Activated gamma-delta T cell treated with Interleukin-2 at 50 U/mL for 16 hours (primary cell): Measurements from ENCODE around the gene SMIM44.
"Not testable (repeated sequence)": the region's sequence is repeated elsewhere in the genome, so short reads cannot be mapped to it uniquely, and the experiment has no call there.

ENCODE experiments used
- DNase-seq: peaks from one replicate; pipeline ENCODE4 v3.0.0-alpha.2; 2020

The SMIM44 gene

DNA sequence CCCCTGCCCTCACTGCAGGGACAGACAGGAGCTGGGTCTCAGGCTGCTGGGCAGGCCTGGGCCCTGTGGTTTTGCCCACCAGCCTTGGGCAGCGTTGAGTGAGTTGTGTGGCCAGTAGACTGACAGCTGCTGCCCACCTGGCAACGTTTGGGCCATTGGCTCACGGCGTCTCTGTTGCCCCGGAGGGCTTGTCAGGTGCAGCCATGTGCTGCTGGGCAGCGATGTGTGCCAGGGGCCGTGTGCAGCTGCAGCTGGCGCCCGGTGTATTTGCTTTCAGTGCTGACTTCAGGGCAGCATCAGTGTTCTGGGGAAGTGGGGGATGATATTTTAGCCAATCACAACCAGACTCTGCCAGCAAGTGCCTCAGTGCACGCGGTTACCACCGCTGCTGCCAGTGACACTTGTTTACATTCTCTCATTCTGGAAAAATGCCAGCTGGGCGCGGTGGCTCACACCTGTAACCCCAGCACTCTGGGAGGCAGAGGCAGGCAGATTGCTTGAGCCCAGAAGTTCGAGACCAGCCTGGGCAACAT, 33.5 kb upstream of the SMIM44 start:
- DNase-seq = peak; percentile 51

DNA sequence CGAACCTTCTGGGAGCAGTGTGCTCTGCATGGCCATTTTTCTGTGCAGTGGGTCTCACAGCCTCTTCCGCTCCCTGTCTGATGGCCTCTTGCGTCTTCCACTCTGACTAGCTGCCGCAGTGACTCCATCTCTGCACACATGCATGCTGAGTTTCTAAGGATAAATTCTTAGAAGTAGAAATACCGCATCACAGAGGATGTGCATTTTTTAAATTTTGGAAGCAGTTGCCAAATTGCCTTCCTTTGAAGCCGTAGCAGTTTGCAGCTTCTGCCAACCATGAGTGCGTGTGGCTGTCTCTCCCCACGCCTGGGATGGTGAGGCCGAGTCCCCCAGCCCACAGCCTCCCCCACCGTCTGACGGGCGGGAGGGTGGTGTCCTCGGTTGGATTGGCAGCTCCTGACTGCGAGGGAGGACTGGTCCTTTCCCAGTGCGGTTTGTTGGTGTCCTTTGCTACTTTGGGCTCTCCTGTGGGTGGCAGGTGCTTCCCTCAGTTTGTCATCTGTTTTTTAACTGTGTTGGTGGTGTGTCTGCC, 32.7 kb upstream of the SMIM44 start:
- DNase-seq = no peak

DNA sequence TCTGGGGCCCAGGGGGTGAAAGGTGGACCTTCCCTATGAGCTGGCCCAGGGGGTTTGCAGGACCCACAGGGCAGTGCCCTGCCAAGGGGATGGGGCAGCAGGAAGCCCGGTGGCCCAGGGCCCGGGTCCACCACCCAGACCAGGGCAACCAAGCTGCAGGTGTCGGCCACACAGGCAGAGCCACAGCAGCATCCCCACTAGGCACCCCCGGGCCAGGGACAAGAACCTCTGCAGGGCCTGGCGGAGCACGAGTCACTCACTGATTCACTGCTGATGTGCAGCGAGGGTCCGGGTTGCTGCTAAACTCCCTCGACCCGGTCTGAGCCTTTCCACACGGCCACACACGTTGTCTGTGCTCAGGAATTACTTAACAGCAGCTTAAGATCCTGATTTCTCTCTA, 31.7 kb upstream of the SMIM44 start:
- no peak for DNase-seq

DNA sequence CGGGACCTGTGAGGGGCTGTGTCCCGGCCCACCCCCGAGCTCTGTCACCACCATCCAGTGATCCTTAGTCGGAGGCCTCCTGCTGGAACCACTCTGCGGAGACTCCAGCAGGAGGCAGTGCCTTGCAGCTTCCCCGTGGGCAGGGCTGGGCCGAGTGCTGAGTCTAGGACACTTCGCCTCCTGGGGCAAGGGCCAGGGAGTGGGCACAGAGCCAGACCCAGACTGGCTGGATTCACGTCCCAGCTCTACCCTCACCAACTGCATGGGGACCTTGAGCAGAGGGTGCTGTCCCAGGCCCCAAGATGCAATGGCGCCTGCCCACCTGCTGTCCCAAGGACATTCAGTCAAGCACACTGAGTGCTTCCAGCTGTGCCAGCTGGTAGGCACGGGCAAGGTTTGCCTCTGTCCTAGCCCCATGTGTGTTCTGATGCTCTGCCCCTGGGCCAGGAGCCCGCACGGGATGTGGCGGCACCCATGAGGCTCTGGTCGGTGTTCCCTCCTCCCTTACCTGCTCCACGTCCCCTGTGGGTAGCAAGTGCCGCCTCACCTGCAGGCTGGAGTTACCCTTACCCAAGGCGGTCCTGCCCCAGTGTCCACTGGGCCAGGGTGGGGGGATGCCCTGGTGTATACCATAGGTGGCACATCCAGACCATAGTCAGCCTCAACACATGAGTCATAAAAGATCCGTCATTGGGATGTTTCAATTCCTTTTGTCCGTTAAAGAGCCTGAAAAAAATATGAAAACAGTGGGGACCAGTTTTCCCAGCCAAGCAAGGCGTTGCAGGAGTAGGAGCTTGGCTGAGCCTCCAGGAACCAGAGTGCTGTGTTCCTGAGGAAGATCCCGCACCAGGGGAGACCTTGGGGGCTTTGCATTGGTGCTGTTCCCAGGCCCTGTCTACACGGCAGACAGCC, 30.2 kb upstream of the SMIM44 start:
- DNase-seq = no peak

DNA sequence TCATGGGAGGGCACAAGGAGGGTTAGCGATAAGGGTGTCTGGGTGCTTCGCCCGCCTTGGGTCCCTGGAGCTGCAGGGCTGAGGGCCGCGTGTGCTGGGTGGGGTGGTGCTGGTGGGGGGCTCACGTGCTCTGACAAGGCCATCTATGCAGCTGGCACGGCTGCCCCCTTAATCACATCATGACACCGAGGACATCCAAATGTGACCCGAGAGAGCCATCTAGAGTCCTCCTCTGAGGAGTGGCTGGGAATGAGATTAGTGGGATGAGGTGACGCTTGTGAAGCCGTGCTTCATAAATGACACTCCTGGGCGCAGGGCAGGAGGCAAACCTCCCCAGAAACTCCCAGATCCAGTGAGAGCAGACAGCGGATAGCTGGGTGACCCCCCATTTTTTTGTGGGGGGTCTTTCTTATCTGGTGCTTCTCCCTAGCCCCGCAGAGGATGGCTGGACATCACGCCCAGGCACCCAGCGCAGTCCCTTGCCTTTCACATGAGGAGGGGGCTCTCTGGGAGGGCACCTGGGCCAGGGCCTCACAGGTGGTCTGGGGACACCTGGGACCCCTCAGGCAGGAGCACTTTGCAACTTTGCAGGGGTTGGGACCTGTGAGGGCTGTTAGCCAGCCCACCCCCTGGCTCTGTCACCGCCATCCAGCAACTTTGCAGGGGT, 29.5 kb upstream of the SMIM44 start:
- no peak for DNase-seq

DNA sequence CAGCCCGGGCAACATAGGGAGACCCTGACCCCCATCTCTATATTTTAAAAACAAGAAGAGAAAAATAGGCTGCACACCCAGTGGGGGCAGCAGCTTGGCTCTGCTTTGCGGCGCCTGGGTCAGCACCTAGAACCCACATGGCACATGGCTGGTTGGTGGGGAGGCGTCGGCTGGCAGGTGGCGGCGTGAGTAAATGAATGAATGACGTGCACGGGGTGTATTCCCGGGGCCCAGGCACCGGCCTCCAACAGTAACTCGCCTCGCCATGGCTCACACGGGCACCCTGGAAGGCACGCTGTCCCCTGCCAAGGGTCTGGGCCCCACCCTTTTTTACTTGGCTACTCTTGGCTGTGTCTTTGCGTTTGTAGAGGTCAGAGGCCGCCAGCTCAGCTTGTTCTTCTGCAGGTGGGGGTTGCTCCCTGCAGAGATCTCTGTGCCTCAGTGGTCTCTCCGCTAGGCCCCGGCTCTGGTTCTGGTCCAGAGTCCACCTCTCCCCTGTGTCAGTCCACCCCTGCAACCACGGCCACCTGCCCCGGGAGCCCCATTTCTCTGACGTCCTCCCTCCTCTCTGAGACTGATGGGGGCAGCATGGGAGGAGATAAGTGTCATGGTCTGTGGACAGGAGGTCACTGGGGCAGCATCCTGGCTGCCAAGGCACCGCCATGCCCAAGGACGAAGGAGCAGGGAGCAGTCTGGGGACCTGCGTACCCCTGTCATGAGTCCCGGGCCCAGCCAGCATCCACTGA, 28.4 kb upstream of the SMIM44 start:
- DNase-seq = no peak

DNA sequence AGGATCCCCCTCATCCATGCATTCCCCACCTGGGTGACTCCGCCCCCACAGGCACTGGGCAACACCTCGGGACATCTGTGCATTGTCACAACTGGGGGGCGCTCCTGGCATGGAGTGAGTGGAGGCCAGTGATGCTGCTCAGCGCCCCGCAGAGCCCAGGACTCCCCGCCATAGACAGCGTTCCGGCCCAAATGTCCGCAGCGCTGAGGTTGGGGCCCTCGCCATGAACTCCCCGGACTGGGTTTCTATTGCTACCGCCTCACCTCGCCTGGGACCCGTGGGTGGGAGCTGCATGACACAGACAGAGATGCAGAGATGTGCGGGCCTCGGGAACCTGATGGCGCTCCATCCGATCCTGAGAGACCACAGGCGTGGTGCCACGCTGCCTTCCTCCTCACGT, 27.5 kb upstream of the SMIM44 start:
- DNase-seq = no peak

DNA sequence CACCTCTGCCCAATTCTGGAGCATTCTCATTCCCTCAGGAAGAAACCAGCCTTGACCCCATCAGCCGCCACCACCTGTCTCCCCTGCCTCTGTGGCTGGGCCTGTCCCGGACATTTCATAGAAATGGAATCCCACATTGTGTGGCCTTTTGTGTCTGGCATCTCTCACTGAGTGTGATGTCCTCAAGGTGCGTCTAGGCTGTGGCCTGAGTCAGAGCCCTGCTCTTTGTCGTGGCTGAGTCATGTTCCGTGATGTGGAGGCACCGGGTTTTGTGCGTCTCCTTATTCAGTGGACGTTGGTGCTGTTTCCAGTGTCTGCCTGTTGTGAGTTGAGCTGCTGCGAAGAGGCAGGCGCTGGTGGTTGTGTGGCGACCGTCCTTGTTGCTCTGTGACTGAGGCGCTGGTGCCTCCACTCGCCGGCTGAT, 26.3 kb upstream of the SMIM44 start:
- no peak for DNase-seq

DNA sequence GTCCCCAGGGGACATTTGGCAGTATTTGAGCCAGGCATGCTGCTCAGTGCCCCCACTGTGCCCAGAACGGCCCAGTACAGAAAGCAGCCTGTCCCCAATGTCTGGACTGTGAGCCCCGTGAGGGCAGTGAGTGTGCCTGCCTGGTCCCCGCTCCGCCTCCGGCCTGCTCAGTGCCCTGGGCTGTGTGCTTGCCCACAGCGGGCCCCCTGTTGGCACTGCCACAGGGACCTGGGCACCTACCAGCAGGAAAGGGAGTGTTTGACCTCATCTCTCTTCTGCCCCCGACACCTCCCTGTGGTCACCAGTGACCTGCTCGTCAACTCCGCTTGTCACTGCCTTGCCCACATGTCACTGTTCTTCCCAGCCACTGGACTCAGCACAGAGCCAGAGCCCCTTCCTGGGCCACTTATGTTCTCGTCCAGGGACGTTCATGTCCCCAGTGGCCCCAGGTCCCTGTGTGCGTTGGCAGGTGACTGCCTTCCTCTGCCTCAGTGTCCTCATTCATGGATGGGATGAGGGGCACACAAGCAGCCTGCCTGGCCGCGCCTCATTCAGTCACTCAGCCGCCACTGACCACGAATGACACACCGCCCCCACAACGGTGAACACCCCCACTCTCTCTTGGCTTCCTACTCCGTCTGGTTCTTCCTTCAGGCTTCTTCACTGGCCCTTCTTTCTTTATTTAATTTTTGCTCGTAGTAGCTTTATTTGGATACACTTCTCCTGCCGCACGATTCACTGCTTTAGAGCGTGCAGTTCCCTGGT, 25.7 kb upstream of the SMIM44 start:
- no peak for DNase-seq

DNA sequence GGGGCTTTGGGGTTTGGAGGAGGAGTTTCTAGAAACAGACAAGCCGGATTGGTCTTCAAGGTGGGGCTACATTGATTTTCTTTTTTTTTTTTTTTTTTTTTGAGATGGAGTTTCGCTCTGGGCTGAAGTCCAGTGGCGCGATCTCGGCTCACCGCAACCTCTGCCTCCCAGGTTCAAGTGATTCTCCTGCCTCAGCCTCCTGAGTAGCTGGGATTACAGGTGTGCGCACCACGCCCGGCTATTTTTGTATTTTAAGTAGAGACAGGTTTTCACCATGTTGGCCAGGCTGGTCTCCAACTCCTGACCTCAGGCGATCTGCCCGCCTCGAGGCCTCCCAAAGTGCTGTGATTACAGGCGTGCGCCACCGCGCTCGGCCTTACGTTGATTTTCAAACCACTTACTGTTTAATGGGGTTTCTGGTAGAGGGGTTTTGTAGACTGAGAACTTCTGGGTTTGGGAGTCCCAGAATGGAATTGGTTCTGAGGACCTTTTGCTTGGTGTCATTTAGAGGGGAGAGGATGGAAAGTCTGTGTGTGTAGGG, 24.9 kb upstream of the SMIM44 start:
- DNase-seq = not testable (repeated sequence)

DNA sequence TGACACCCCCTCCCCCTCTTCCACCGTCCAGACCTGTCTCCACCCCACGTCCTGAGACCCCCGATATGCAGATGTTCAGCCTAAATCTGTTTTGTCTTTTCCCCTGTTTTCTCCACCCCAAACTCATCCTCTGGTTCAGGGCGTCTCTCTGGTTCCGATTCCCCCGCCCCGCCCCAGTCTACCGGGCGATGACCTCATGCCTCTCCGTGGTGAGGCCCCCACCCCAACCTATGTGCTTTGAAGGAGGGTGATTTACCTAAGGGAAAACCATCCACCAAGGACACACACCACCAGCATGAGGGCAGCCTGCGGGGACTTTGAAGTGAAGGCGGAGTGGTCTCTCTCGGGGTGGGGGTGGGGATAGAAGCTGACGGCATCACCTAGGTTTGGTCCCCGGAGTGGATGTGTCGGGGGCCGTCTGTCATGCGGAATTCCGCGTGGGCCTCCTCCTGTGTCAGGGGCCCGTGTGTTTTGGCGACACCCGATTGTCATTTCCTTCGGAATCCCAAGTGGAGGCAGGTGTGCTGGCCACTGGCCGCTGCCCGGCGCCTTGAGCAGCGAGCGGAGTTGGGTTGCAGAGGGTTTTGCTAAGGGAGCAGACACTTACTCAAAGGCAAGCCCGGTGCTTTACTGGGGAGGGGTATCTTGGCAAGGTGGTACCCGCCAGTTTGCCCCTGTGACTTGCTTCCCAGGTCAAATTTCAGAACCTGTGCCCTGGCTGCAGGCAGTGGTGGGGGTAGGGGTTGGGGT, 24.3 kb upstream of the SMIM44 start:
- DNase-seq = peak; percentile 17

DNA sequence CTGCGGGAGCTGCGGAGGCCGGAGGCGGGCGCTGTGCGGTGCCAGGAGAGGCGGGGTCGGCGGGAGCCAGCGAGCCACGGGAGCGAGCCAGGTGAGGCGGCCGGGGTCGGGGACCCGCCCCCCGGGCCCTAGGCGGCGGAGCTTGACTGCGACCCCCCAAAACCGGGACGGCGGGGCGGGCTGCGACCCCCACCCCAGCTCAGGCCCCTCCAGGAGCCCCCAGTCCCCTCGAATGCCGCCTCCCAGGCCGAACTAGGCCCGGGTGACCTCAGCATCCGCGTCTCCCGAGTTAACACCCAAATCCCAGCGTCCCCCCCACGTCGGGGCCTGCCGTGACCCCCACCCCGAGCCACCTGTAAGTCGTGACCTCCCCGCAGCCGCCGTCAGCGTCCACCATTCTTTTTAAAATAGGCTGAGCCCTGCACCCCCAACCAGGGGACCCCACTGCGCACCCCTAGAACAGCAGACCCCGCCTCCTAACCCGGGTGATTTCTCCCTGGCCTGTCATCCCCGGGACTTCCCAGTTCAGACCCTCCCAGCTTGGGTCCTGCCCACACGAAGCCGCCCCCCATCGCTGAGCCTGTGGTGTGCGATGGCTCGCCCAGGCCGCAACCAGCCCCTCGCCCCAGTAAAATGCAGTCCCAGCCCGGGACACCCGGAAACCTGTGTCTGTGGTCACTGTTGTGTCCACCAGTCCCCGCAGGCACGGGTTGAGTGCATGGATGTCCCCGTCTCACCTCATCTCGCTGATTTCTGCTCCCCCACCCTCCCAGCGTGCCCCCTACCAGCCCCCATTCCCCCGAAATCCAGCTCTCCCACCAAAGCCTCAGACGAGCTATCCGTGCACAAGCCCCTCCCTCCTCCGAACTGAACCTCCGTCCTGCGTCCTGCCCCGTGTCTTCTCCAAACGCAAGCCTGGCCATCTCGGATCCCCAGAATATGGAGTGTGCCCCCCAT, 23.4 kb upstream of the SMIM44 start:
- DNase-seq = peak; percentile 26

DNA sequence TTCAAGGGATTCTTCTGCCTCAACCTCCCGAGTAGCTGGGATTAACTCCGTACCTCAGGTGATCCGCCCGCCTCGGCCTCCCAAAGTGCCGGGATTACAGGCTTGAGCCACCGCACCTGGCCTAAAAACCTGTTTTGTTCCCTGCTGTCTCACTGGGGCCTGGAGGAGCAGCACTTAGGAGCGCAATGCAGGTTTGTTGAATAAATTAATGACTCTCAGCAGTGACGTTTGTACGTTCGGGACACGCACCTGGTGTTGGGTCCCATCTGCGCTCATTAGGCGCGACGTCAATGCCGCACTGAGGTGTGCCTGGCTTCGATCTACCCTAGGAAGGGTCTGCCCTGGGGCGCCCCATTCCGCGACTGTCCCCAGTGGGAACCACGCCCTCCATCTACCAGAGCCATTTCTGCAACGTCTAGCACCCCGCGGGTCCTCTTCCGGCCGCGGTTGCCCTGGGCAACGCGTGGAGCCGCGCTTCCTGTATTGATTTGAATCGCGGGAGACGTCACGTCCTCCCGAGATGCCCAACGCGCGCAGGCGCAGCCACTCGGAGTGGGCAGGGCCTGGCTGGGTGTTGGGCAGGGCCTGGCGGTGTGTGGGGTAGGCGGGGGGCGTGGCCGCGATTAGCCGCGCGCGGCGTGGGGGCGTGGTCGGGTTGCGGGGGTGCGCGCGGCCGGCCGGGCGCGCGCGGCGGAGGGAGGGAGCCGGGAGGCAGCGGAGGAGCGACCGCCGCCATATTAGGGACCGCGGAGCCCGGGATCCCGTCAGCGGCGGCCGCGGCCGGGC, 22.6 kb upstream of the SMIM44 start, which contains the start of gene FZR1:
FZR1 (plus strand) TSS at position 714 of the 786 bp plus-strand sequence. CDS start 16,679 bp downstream, outside the sequence.
- peak; percentile 99 for DNase-seq

DNA sequence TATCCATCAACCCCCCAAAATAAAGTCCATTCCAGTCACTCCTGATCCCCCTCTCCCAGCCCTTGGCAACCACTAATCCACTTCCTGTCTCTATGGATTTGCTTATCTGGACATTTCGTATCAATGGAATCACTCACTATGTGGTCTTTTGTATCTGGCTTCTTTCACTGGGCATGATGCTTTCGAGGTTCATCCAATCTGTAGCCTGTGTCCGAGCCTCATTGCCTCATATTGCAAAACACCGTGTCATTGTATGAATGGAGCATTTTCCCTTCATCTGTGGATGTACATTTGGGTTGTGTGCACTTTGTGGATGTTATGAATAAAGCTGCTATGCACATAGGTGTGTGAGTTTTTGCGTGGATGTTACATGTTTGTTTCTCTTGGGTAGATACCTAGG, 21.5 kb upstream of the SMIM44 start:
- no peak for DNase-seq

DNA sequence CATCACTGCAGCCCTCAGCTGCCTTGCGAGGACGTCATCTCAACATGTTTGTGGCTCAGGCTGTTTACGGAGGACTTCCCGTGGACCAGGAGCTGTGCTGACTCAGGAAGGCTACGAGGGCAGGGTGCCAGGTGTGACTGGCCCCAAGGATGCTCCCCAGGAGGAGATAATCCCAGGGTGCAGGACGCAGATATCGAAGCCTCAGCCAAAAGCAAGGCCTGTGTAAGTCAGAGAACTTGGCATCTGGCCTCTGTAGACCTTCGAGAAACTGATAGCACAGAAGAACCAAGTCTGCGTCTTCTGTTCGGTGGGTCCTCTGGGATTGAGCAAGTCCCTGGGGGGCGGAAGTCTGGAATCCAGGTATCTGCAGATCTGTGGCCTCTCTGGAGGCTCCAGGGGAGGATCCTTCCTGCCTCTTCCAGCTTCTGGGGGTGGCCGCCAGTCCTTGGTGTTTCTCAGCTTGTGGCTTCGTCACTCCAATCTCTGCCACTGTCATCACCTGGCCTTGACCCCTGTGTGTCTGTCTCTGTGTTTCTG, 19.9 kb upstream of the SMIM44 start:
- DNase-seq = no peak

DNA sequence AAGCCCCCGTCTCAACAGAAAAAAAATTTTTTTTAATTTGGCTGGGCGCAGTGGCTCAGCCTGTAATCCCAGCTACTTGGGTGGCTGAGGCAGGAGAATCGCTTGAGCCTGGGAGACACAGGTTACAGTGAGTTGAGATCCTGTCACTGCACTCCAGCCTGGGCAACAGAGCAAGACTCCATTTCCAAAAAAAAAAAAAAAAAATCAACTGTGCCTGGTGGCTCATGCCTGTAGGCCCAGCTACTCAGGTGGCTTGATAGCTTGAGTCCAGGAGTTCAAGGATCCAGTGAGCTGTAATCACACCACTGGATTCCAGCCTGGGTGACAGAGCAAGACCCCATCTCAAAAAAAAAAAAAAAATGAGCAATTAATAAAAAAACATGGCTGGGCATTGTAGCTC, 18.5 kb upstream of the SMIM44 start:
- DNase-seq = no peak

DNA sequence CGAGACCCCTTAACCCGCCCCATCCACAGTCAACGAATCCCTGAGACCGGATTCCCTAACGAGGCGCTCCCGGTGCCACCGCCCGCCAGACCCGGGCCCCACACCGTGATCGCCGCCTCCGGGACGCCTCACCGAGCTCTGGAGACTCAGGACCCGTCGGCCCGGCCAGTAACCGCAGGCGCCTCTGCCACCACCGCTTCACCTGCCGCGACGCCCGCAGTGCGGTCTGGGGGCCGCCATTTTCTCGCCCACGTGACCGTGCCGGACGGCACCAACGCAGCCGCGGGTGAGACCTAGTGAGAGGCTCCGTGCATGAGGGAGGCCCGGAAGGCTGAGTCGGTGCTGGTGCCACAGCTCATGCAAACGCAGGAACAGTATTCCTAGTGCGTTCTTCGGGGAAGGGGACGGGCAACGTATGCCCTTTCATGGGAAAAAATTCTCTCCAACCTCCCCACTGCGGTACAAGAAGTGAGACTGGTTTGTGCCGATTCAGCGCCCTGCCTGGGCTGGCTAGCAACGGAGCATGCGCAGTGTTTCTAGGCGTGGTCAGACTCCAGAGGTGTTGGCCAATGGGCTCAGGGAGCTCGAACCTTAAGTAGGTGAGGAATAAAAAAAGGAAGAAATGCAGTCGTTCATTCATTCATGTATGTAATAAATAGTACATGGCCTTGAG, 17.3 kb upstream of the SMIM44 start, which contains the start of gene DOHH:
DOHH (minus strand) TSS at position 246 of the 673 bp plus-strand sequence. CDS start 3,860 bp downstream, outside the sequence.
- peak; percentile 95 for DNase-seq
